ENCODE results near the gene ABCG4.

GRCh38 chr11:119155733-119156492 lies 7.1 kb downstream of the ABCG4 start:
- TF ChIP-seq TAF1 (IDR thresholded peaks at IDR 0.05; ENCODE audit: low read depth) (no peak), EP300 (IDR thresholded peaks at IDR 0.05; ENCODE audit: borderline replicate concordance) (no peak), NFIC (IDR thresholded peaks at IDR 0.05) (no peak), YY1 (IDR thresholded peaks at IDR 0.05; ENCODE audit: low read depth) (no peak), TCF12 (IDR thresholded peaks at IDR 0.05; ENCODE audit: low read depth) (no peak), FOXM1 (IDR thresholded peaks at IDR 0.05; ENCODE audit: borderline replicate concordance, low read depth) (no peak), EGR1 (IDR thresholded peaks at IDR 0.05) (no peak), USF1 (IDR thresholded peaks at IDR 0.05) (0 out of 2 replicates have a peak, but pooled peaks have one; percentile 31), ZBTB7A (IDR thresholded peaks at IDR 0.05; ENCODE audit: low read depth) (no peak), CREB1 (IDR thresholded peaks at IDR 0.05; ENCODE audit: low read depth) (no peak), MAX (IDR thresholded peaks at IDR 0.05) (no peak)
